Measurements from ENCODE around the gene LMX1A.

DNA sequence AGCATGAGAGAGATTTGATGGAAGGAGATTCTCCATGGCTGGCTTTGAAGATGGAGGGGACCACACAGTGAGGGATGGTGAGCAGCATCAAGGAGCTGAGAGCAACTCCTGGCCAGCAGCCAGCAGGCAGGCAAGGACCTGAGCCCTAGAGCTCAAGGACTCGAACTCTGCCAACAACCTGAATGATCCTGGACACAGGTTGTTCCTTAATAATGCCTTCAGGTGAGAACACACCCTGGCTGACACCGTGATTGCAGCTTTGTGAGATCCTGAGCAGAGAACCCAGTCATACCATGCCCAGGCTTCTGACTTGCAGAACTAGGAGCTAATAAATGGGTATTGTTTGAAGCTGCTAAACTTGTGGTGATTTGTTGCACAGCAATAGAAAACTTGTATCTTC, 183.1 kb downstream of the LMX1A start:
- no peak for TF ChIP-seq FOXM1 (IDR thresholded peaks at IDR 0.05; ENCODE audit: borderline replicate concordance, low read depth)
- TF ChIP-seq EP300 (IDR thresholded peaks at IDR 0.05; ENCODE audit: borderline replicate concordance): no peak
- TF ChIP-seq TEAD4 (IDR thresholded peaks at IDR 0.05): no peak
- TF ChIP-seq, protein P1, sequence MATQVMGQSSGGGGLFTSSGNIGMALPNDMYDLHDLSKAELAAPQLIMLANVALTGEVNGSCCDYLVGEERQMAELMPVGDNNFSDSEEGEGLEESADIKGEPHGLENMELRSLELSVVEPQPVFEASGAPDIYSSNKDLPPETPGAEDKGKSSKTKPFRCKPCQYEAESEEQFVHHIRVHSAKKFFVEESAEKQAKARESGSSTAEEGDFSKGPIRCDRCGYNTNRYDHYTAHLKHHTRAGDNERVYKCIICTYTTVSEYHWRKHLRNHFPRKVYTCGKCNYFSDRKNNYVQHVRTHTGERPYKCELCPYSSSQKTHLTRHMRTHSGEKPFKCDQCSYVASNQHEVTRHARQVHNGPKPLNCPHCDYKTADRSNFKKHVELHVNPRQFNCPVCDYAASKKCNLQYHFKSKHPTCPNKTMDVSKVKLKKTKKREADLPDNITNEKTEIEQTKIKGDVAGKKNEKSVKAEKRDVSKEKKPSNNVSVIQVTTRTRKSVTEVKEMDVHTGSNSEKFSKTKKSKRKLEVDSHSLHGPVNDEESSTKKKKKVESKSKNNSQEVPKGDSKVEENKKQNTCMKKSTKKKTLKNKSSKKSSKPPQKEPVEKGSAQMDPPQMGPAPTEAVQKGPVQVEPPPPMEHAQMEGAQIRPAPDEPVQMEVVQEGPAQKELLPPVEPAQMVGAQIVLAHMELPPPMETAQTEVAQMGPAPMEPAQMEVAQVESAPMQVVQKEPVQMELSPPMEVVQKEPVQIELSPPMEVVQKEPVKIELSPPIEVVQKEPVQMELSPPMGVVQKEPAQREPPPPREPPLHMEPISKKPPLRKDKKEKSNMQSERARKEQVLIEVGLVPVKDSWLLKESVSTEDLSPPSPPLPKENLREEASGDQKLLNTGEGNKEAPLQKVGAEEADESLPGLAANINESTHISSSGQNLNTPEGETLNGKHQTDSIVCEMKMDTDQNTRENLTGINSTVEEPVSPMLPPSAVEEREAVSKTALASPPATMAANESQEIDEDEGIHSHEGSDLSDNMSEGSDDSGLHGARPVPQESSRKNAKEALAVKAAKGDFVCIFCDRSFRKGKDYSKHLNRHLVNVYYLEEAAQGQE (IDR thresholded peaks at IDR 0.05; ENCODE audit: low read depth): no peak
- TF ChIP-seq, protein P2, sequence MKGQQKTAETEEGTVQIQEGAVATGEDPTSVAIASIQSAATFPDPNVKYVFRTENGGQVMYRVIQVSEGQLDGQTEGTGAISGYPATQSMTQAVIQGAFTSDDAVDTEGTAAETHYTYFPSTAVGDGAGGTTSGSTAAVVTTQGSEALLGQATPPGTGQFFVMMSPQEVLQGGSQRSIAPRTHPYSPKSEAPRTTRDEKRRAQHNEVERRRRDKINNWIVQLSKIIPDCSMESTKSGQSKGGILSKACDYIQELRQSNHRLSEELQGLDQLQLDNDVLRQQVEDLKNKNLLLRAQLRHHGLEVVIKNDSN (IDR thresholded peaks at IDR 0.05): no peak
- TF ChIP-seq, protein P3, sequence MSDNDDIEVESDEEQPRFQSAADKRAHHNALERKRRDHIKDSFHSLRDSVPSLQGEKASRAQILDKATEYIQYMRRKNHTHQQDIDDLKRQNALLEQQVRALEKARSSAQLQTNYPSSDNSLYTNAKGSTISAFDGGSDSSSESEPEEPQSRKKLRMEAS (IDR thresholded peaks at IDR 0.05): no peak
- no peak for TF ChIP-seq TCF12 (IDR thresholded peaks at IDR 0.05; ENCODE audit: low read depth)
- TF ChIP-seq RAD21 (IDR thresholded peaks at IDR 0.05; ENCODE audit: low read depth): no peak
- TF ChIP-seq YY1 (IDR thresholded peaks at IDR 0.05; ENCODE audit: low read depth): no peak
- no peak for TF ChIP-seq CREB1 (IDR thresholded peaks at IDR 0.05; ENCODE audit: low read depth)
